Measurements from ENCODE around the gene RCCD1.
A peak's percentile ranks its signal among the peaks of the same experiment; 100 is the strongest.

The RCCD1 gene

DNA sequence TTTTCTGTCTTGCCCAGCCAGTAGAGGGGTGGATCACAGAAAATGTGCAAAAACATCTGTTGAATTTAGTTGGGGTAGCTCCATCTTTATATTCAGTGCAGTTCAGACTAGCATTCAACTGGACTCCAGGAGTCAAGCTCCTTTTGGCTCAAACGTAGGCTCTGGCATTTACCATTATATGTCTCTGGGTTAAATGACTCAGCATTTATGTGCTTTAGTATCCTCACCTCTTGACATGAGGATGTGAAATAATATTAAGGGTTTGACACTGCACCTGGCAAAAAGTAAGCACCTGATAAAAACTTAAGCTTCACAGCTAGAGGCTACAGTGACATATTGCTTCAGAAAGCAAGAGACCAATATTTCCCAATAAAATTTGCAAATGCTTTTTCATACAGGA is 24.9 kb downstream of the RCCD1 start:
- TF ChIP-seq, protein P1, sequence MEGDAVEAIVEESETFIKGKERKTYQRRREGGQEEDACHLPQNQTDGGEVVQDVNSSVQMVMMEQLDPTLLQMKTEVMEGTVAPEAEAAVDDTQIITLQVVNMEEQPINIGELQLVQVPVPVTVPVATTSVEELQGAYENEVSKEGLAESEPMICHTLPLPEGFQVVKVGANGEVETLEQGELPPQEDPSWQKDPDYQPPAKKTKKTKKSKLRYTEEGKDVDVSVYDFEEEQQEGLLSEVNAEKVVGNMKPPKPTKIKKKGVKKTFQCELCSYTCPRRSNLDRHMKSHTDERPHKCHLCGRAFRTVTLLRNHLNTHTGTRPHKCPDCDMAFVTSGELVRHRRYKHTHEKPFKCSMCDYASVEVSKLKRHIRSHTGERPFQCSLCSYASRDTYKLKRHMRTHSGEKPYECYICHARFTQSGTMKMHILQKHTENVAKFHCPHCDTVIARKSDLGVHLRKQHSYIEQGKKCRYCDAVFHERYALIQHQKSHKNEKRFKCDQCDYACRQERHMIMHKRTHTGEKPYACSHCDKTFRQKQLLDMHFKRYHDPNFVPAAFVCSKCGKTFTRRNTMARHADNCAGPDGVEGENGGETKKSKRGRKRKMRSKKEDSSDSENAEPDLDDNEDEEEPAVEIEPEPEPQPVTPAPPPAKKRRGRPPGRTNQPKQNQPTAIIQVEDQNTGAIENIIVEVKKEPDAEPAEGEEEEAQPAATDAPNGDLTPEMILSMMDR (IDR thresholded peaks at IDR 0.05; ENCODE audit: low read length), result no peak
- TF ChIP-seq EZH2 (IDR thresholded peaks at IDR 0.05; ENCODE audit: borderline replicate concordance, low read length), result no peak
- Histone ChIP-seq H3K9me2 (ENCODE audit: low read depth, low read length) (no peaks in the 10 kb centered on the region), H3K36me3 (ENCODE audit: insufficient read depth, low read length) (peaks cover 100% of the 10 kb centered on the region), H3K27ac (ENCODE audit: low read depth, low read length, poor library complexity, severe bottlenecking) (no peak overlapping the region), H3K27me3 (ENCODE audit: insufficient read depth, low read length) (no peaks in the 10 kb centered on the region), H3K4me2 (ENCODE audit: low read length) (no peak overlapping the region), H3K4me1 (ENCODE audit: insufficient read depth, low read length, severe bottlenecking) (peaks cover 3% of the 10 kb centered on the region), H3K79me2 (ENCODE audit: insufficient read depth, low read length) (peaks cover 4% of the 10 kb centered on the region), H4K20me1 (ENCODE audit: insufficient read depth, low read length) (no peaks in the 10 kb centered on the region), H3K4me3 (ENCODE audit: low read depth, low read length, poor library complexity, severe bottlenecking) (no peak overlapping the region), H2AFZ (ENCODE audit: low read length) (no peak overlapping the region), H3K9ac (ENCODE audit: low read length) (no peak overlapping the region), H3F3A (ENCODE audit: insufficient read depth, low read length) (no peaks in the 10 kb centered on the region), H3K9me3 (ENCODE audit: low read length) (no peaks in the 10 kb centered on the region)

DNA sequence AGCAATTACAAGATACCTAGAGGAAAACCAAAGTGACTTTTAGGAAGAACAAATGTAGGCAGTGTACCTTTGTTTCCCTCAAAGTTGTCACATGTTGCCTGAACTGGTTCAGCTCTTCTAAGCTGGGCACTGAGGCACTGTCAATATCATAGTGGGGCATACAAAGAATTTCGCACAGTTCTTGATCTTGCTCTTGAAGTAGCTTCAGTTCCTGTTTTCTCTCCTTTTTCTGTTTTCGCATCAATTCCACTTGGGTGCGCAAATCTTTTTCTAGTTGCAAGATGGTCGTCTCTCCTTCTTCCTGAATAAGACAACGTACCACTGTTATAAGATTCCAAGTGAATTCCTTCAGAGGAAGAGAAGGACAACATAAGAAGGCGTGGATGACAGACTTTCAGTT is 27.0 kb downstream of the RCCD1 start:
- peaks cover 88% of the 10 kb centered on the region for H3K36me3 ChIP-seq (ENCODE audit: insufficient read depth, low read length)

DNA sequence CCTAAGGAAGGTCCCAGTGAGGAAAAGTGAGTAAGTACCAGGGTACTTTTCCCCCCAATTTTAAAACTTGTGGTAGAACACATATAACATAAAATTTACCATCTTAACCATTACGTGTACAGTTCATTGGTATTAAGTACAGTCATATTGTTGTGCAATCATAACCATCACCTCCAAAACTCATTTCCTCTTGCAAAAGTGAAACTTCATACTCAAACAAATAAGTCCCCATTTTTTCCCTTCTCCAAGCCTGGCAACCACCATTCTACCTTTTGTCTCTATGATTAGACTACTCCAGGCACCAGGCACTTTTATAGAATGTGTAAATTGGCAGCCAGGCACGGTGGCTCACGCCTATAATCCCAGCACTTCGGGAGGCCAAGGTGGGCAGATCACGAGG is 27.5 kb downstream of the RCCD1 start:
- Histone ChIP-seq H3K9ac (ENCODE audit: low read length) (no peak overlapping the region), H3K4me2 (ENCODE audit: low read length) (no peak overlapping the region), H3K36me3 (ENCODE audit: insufficient read depth, low read length) (peaks cover 84% of the 10 kb centered on the region), H3K27ac (ENCODE audit: low read depth, low read length, poor library complexity, severe bottlenecking) (peak overlapping the region; percentile 41), H3F3A (ENCODE audit: insufficient read depth, low read length) (no peaks in the 10 kb centered on the region), H2AFZ (ENCODE audit: low read length) (no peak overlapping the region), H3K9me2 (ENCODE audit: low read depth, low read length) (no peaks in the 10 kb centered on the region), H3K27me3 (ENCODE audit: insufficient read depth, low read length) (no peaks in the 10 kb centered on the region), H3K79me2 (ENCODE audit: insufficient read depth, low read length) (peaks cover 29% of the 10 kb centered on the region), H3K9me3 (ENCODE audit: low read length) (no peaks in the 10 kb centered on the region), H3K4me3 (ENCODE audit: low read depth, low read length, poor library complexity, severe bottlenecking) (no peak overlapping the region), H4K20me1 (ENCODE audit: insufficient read depth, low read length) (no peaks in the 10 kb centered on the region), H3K4me1 (ENCODE audit: insufficient read depth, low read length, severe bottlenecking) (peaks cover 18% of the 10 kb centered on the region)
- TF ChIP-seq EZH2 (IDR thresholded peaks at IDR 0.05; ENCODE audit: borderline replicate concordance, low read length), result no peak
- TF ChIP-seq, protein P1 (IDR thresholded peaks at IDR 0.05; ENCODE audit: low read length), result no peak

More for the DNA sequence above, 27.0 kb downstream of the RCCD1 start:
- H3K9ac ChIP-seq (ENCODE audit: low read length), result no peak overlapping the region
- no peak overlapping the region for H3K4me2 ChIP-seq (ENCODE audit: low read length)
- H3K4me1 ChIP-seq (ENCODE audit: insufficient read depth, low read length, severe bottlenecking), result peaks cover 13% of the 10 kb centered on the region
- no peaks in the 10 kb centered on the region for H3K9me3 ChIP-seq (ENCODE audit: low read length)
- no peak for TF ChIP-seq EZH2 (IDR thresholded peaks at IDR 0.05; ENCODE audit: borderline replicate concordance, low read length)
- TF ChIP-seq, protein P1 (IDR thresholded peaks at IDR 0.05; ENCODE audit: low read length), result no peak; the same call in 1 of the 2 replicates
- no peaks in the 10 kb centered on the region for H3F3A ChIP-seq (ENCODE audit: insufficient read depth, low read length)
- H3K4me3 ChIP-seq (ENCODE audit: low read depth, low read length, poor library complexity, severe bottlenecking), result no peak overlapping the region
- peak overlapping the region; percentile 41 for H3K27ac ChIP-seq (ENCODE audit: low read depth, low read length, poor library complexity, severe bottlenecking)
- no peaks in the 10 kb centered on the region for H3K27me3 ChIP-seq (ENCODE audit: insufficient read depth, low read length)
- H3K9me2 ChIP-seq (ENCODE audit: low read depth, low read length), result no peaks in the 10 kb centered on the region
- no peak overlapping the region for H2AFZ ChIP-seq (ENCODE audit: low read length)
- peaks cover 25% of the 10 kb centered on the region for H3K79me2 ChIP-seq (ENCODE audit: insufficient read depth, low read length)
- no peaks in the 10 kb centered on the region for H4K20me1 ChIP-seq (ENCODE audit: insufficient read depth, low read length)
